GM21381 (cell line): Measurements from ENCODE around the gene FRMD7.
A peak's percentile ranks its signal among the peaks of the same experiment; 100 is the strongest.

Experiments
- ATAC-seq: cut with Tn5 transposase; IDR thresholded peaks from one replicate; pipeline ENCODE4 v1.9.1; 2021; ENCODE audit warnings: mild to moderate bottlenecking, moderate library complexity; ENCODE audit not compliant: unreplicated experiment

Gene FRMD7

GRCh38 chrX:132040066-132040465 lies 87.8 kb downstream of the FRMD7 start:
- ATAC-seq, result no peak

DNA sequence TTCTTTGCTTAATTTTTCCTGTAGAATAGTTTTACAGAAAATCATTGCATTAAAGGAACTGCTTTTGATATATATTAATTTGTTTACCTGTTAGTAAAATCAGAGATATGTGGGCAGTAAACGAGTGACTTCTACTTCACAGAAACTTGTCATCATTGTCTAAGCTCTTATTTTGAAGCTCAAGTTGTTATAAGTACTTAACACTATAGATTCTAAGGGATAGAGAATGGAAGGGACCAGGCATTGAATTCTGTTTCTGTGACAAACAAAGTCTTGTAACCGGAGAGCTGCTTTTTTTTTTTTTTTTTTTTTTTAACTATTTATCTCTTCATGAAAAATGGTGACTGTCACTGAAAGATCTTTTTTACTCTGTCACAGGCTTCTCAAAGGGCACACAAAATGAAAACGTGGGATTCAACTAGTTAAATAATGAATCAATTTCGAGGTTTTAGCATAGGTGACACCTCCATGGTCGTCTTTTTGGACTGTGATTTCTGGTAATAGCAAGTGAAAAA lies 90.3 kb downstream of the FRMD7 start:
- ATAC-seq, result no peak

DNA sequence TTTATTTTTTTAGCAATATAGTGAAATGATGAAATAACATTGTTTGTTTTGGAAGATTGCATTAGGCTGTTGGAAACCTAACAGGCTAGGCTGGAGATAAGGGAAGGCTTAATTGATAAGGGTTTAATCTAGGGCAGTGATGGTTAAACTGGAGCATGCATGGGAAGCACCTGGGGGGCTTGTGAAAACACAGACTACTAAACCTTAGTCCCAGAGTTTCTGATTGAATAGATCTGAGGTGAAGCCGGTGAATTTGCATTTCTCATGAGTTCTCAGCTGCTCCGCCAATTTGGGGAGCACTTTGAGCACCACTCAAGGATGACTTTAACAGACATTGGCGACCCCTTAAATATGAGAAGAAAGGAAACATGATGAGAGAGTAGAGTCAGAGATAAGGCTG lies 93.2 kb downstream of the FRMD7 start:
- ATAC-seq, result no peak

DNA sequence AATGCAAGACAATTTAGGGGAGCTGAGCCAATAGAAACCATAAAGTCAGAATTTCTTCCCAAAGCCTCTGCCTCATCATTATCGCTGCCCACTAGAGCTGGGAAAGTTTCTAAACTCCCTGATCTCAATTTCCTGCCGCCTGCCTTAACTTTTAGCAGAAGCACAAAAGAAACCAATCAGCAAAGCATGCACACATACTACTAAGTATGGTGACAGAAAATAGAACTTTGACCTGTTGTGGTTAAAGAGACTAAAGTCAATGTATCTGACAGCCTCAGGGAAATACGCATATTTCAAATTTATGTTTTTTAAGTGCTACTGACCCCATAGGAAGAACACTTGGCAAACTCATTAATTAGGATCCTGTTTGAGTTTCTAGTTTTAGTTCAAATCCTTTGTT lies 94.7 kb downstream of the FRMD7 start:
- peak; percentile 41 for ATAC-seq

GRCh38 chrX:132031867-132032266 lies 96.0 kb downstream of the FRMD7 start:
- ATAC-seq, result no peak

- ATAC-seq, result no peak
Measured at GRCh38 chrX:132030264-132030663, 97.6 kb downstream of the FRMD7 start.
